Measurements from ENCODE around the gene TP73. TPM values are rescaled to one million over a fixed set of nuclear protein-coding genes. Genes with fewer than 3 reads are reported as not detected.

Gene TP73
- total RNA-seq, 1 donor from 2014 or later: 2.2 TPM

GRCh38 chr1:3741566-3742438, 89.5 kb downstream of the TP73 start:
- DNase-seq (ENCODE audit: low spot score, unreplicated experiment): no peak
- no peaks in the 10 kb centered on the region for H3K9me3 Mint-ChIP-seq (ENCODE audit: low read depth)
- peak overlapping the region; percentile 22 for H3K27ac Mint-ChIP-seq
- H3K4me3 Mint-ChIP-seq (ENCODE audit: low read depth): no peak overlapping the region
- H3K4me1 Mint-ChIP-seq (ENCODE audit: low read depth): peaks cover 16% of the 10 kb centered on the region
- no peaks in the 10 kb centered on the region for H3K27me3 Mint-ChIP-seq
- peaks cover 16% of the 10 kb centered on the region for H3K36me3 Mint-ChIP-seq (ENCODE audit: insufficient read depth)
- TF ChIP-seq, protein P1, sequence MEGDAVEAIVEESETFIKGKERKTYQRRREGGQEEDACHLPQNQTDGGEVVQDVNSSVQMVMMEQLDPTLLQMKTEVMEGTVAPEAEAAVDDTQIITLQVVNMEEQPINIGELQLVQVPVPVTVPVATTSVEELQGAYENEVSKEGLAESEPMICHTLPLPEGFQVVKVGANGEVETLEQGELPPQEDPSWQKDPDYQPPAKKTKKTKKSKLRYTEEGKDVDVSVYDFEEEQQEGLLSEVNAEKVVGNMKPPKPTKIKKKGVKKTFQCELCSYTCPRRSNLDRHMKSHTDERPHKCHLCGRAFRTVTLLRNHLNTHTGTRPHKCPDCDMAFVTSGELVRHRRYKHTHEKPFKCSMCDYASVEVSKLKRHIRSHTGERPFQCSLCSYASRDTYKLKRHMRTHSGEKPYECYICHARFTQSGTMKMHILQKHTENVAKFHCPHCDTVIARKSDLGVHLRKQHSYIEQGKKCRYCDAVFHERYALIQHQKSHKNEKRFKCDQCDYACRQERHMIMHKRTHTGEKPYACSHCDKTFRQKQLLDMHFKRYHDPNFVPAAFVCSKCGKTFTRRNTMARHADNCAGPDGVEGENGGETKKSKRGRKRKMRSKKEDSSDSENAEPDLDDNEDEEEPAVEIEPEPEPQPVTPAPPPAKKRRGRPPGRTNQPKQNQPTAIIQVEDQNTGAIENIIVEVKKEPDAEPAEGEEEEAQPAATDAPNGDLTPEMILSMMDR (IDR thresholded peaks at IDR 0.05; ENCODE audit: unreplicated experiment): no peak

GRCh38 chr1:3742439-3743298, 90.4 kb downstream of the TP73 start:
- no peak overlapping the region for H3K4me3 Mint-ChIP-seq (ENCODE audit: low read depth)
- peaks cover 16% of the 10 kb centered on the region for H3K4me1 Mint-ChIP-seq (ENCODE audit: low read depth)

GRCh38 chr1:3743421-3743820, 91.1 kb downstream of the TP73 start:
- H3K9me3 Mint-ChIP-seq (ENCODE audit: low read depth): no peaks in the 10 kb centered on the region
- H3K4me3 Mint-ChIP-seq (ENCODE audit: low read depth): no peak overlapping the region
- peaks cover 16% of the 10 kb centered on the region for H3K4me1 Mint-ChIP-seq (ENCODE audit: low read depth)
- H3K27me3 Mint-ChIP-seq: no peaks in the 10 kb centered on the region
- no peak overlapping the region for H3K27ac Mint-ChIP-seq
- no peak for DNase-seq (ENCODE audit: low spot score, unreplicated experiment)
- H3K36me3 Mint-ChIP-seq (ENCODE audit: insufficient read depth): peaks cover 8% of the 10 kb centered on the region
- TF ChIP-seq, protein P1 (IDR thresholded peaks at IDR 0.05; ENCODE audit: unreplicated experiment): no peak

More at GRCh38 chr1:3742439-3743298, 90.4 kb downstream of the TP73 start:
- H3K9me3 Mint-ChIP-seq (ENCODE audit: low read depth): no peaks in the 10 kb centered on the region
- TF ChIP-seq, protein P1 (IDR thresholded peaks at IDR 0.05; ENCODE audit: unreplicated experiment): no peak
- no peaks in the 10 kb centered on the region for H3K27me3 Mint-ChIP-seq
- no peak overlapping the region for H3K27ac Mint-ChIP-seq
- DNase-seq (ENCODE audit: low spot score, unreplicated experiment): no peak
- H3K36me3 Mint-ChIP-seq (ENCODE audit: insufficient read depth): peaks cover 13% of the 10 kb centered on the region

- Mint-ChIP-seq H3K9me3 (ENCODE audit: low read depth) (no peaks in the 10 kb centered on the region), H3K36me3 (ENCODE audit: insufficient read depth) (peaks cover 8% of the 10 kb centered on the region), H3K27me3 (no peaks in the 10 kb centered on the region), H3K27ac (no peak overlapping the region), H3K4me1 (ENCODE audit: low read depth) (peaks cover 16% of the 10 kb centered on the region), H3K4me3 (ENCODE audit: low read depth) (peak overlapping the region; percentile 16)
- TF ChIP-seq, protein P1 (IDR thresholded peaks at IDR 0.05; ENCODE audit: unreplicated experiment): no peak
- no peak for DNase-seq (ENCODE audit: low spot score, unreplicated experiment)
Observed at GRCh38 chr1:3743826-3744225, 91.5 kb downstream of the TP73 start.

DNA sequence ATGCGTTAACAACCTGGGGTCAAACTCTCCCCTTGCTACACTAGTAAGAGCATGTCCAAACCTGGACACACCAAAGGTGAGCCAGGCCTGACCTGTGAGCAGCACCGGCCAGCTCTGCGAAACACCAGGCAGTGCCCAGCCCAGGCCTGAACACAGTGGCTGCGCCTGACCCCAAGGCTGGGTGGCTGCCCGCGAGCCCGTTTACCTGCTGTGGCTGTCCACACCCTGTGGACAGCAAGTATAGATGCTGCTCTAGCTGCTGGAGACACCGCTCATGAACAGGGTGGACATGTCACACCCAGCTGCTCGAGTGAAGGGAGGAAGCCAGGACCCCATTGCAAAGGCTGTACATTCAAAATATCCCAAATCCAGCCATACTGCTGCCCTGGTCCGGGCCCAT, 92.3 kb downstream of the TP73 start:
- TF ChIP-seq, protein P1 (IDR thresholded peaks at IDR 0.05; ENCODE audit: unreplicated experiment): no peak
- no peaks in the 10 kb centered on the region for H3K9me3 Mint-ChIP-seq (ENCODE audit: low read depth)
- peaks cover 6% of the 10 kb centered on the region for H3K27me3 Mint-ChIP-seq
- peaks cover 16% of the 10 kb centered on the region for H3K4me1 Mint-ChIP-seq (ENCODE audit: low read depth)
- no peak overlapping the region for H3K4me3 Mint-ChIP-seq (ENCODE audit: low read depth)
- H3K36me3 Mint-ChIP-seq (ENCODE audit: insufficient read depth): peaks cover 8% of the 10 kb centered on the region
- no peak for DNase-seq (ENCODE audit: low spot score, unreplicated experiment)
- no peak overlapping the region for H3K27ac Mint-ChIP-seq
